GM21360 (cell line): Measurements from ENCODE around the gene VSIG10L2.

Source experiments
- ATAC-seq: cut with Tn5 transposase; IDR thresholded peaks from one replicate; pipeline ENCODE4 v1.9.1; 2021; ENCODE audit warnings: mild to moderate bottlenecking, moderate library complexity; ENCODE audit not compliant: unreplicated experiment

VSIG10L2 gene

GRCh38 chr11:125929445-125930075 is 16.3 kb upstream of the VSIG10L2 start:
- ATAC-seq: no peak

GRCh38 chr11:125930076-125930450 is 15.8 kb upstream of the VSIG10L2 start:
- ATAC-seq: no peak

- no peak for ATAC-seq
Observed at GRCh38 chr11:125931116-125931515, 14.7 kb upstream of the VSIG10L2 start.

GRCh38 chr11:125931668-125932067 is 14.2 kb upstream of the VSIG10L2 start:
- no peak for ATAC-seq

GRCh38 chr11:125932301-125932700 is 13.5 kb upstream of the VSIG10L2 start:
- no peak for ATAC-seq

GRCh38 chr11:125933030-125933813 is 12.6 kb upstream of the VSIG10L2 start:
- ATAC-seq: no peak

GRCh38 chr11:125934473-125934872 is 11.4 kb upstream of the VSIG10L2 start:
- no peak for ATAC-seq

- ATAC-seq: no peak
Observed at GRCh38 chr11:125935056-125935455, 10.8 kb upstream of the VSIG10L2 start.

- ATAC-seq: no peak
Observed at GRCh38 chr11:125935618-125936199, 10.1 kb upstream of the VSIG10L2 start.

GRCh38 chr11:125938418-125938817 is 7.4 kb upstream of the VSIG10L2 start:
- no peak for ATAC-seq

GRCh38 chr11:125939081-125939521 is 6.7 kb upstream of the VSIG10L2 start:
- no peak for ATAC-seq

GRCh38 chr11:125940145-125940544 is 5.7 kb upstream of the VSIG10L2 start:
- no peak for ATAC-seq

GRCh38 chr11:125941267-125941618 is 4.6 kb upstream of the VSIG10L2 start:
- ATAC-seq: no peak

GRCh38 chr11:125941619-125942611 is 3.9 kb upstream of the VSIG10L2 start:
- ATAC-seq: no peak

- ATAC-seq: no peak
Observed at GRCh38 chr11:125942771-125943428, 2.9 kb upstream of the VSIG10L2 start.

GRCh38 chr11:125943661-125944349 is 2.0 kb upstream of the VSIG10L2 start:
- ATAC-seq: no peak

GRCh38 chr11:125944350-125945010 is 1.4 kb upstream of the VSIG10L2 start:
- no peak for ATAC-seq

GRCh38 chr11:125945011-125945796 is 640 bp upstream of the VSIG10L2 start:
- no peak for ATAC-seq
